Measurements from ENCODE around the gene SLC13A2. TPM values are rescaled to one million over a fixed set of nuclear protein-coding genes. Genes with fewer than 3 reads are reported as not detected.
A peak's percentile ranks its signal among the peaks of the same experiment; 100 is the strongest.

Gene SLC13A2
- total RNA-seq, 1 donor from 2014 or later = not detected

- Histone ChIP-seq H3K27ac (peak overlapping the region; percentile 67), H3K4me1 (peaks cover 43% of the 10 kb centered on the region)
Measured at GRCh38 chr17:28526381-28526780, 52.9 kb downstream of the SLC13A2 start.

GRCh38 chr17:28527181-28527681, 53.8 kb downstream of the SLC13A2 start:
- peaks cover 49% of the 10 kb centered on the region for H3K4me1 ChIP-seq
- DNase-seq (ENCODE audit: extremely low spot score in 2 of 2) = no peak
- H3K36me3 ChIP-seq = no peaks in the 10 kb centered on the region
- H3K27ac ChIP-seq = peak overlapping the region; percentile 45
- intact Hi-C loops (cut with DNase I) = no loop called here
- no peaks in the 10 kb centered on the region for H3K27me3 ChIP-seq
- no peaks in the 10 kb centered on the region for H3K9me3 ChIP-seq
- no peak overlapping the region for H3K4me3 ChIP-seq
- TF ChIP-seq POLR2A (IDR thresholded peaks at IDR 0.05) (no peak), POLR2AphosphoS5 (IDR thresholded peaks at IDR 0.05; ENCODE audit: insufficient read depth in 1 of 2, low read depth in 1 of 2) (no peak)
- TF ChIP-seq, protein P1, sequence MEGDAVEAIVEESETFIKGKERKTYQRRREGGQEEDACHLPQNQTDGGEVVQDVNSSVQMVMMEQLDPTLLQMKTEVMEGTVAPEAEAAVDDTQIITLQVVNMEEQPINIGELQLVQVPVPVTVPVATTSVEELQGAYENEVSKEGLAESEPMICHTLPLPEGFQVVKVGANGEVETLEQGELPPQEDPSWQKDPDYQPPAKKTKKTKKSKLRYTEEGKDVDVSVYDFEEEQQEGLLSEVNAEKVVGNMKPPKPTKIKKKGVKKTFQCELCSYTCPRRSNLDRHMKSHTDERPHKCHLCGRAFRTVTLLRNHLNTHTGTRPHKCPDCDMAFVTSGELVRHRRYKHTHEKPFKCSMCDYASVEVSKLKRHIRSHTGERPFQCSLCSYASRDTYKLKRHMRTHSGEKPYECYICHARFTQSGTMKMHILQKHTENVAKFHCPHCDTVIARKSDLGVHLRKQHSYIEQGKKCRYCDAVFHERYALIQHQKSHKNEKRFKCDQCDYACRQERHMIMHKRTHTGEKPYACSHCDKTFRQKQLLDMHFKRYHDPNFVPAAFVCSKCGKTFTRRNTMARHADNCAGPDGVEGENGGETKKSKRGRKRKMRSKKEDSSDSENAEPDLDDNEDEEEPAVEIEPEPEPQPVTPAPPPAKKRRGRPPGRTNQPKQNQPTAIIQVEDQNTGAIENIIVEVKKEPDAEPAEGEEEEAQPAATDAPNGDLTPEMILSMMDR (IDR thresholded peaks at IDR 0.05) = no peak

More at GRCh38 chr17:28526381-28526780, 52.9 kb downstream of the SLC13A2 start:
- DNase-seq (ENCODE audit: extremely low spot score in 2 of 2) = no peak
- H3K4me3 ChIP-seq = no peak overlapping the region
- TF ChIP-seq, protein P1 (IDR thresholded peaks at IDR 0.05) = no peak
- TF ChIP-seq POLR2AphosphoS5 (IDR thresholded peaks at IDR 0.05; ENCODE audit: insufficient read depth in 1 of 2, low read depth in 1 of 2) (no peak), POLR2A (IDR thresholded peaks at IDR 0.05) (no peak)
- no peaks in the 10 kb centered on the region for H3K36me3 ChIP-seq
- intact Hi-C loops (cut with DNase I) = no loop called here
- no peaks in the 10 kb centered on the region for H3K9me3 ChIP-seq
- H3K27me3 ChIP-seq = no peaks in the 10 kb centered on the region

GRCh38 chr17:28527859-28528258, 54.4 kb downstream of the SLC13A2 start:
- Histone ChIP-seq H3K4me1 (peaks cover 56% of the 10 kb centered on the region), H3K27ac (peak overlapping the region; percentile 45), H3K9me3 (no peaks in the 10 kb centered on the region), H3K27me3 (no peaks in the 10 kb centered on the region), H3K36me3 (no peaks in the 10 kb centered on the region), H3K4me3 (no peak overlapping the region)
- TF ChIP-seq, protein P1 (IDR thresholded peaks at IDR 0.05) = no peak
- peak; percentile 65 to 78 for TF ChIP-seq POLR2AphosphoS5 (IDR thresholded peaks at IDR 0.05; ENCODE audit: insufficient read depth in 1 of 2, low read depth in 1 of 2)
- no peak for DNase-seq (ENCODE audit: extremely low spot score in 2 of 2)
- intact Hi-C loops (cut with DNase I) = no loop called here

GRCh38 chr17:28528327-28529012, 55.0 kb downstream of the SLC13A2 start:
- peaks cover 58% of the 10 kb centered on the region for H3K4me1 ChIP-seq
- TF ChIP-seq POLR2AphosphoS5 (IDR thresholded peaks at IDR 0.05; ENCODE audit: insufficient read depth in 1 of 2, low read depth in 1 of 2) (no peak), POLR2A (IDR thresholded peaks at IDR 0.05) (no peak)
- TF ChIP-seq, protein P1 (IDR thresholded peaks at IDR 0.05) = no peak
- no peak overlapping the region for H3K27ac ChIP-seq

DNA sequence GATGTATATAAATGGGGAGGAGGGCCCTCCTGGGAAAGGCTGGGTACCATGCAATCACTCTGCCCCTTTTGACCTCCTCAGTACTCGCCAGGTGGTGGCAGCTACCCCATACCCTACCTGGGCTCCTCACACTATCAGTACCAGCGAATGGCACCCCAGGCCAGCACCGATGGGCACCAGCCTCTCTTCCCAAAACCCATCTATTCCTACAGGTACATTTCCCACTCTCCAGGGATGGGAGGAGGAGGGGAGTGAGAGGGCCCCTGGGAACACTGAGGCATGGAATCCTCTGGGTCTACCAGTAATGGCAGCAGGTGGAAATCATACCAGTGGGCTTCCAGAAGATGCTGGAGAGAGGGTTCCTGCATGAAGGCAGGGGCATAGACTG, 55.6 kb downstream of the SLC13A2 start:
- Histone ChIP-seq H3K4me3 (no peak overlapping the region), H3K27ac (no peak overlapping the region), H3K27me3 (no peaks in the 10 kb centered on the region), H3K9me3 (no peaks in the 10 kb centered on the region), H3K36me3 (no peaks in the 10 kb centered on the region), H3K4me1 (peaks cover 62% of the 10 kb centered on the region)
- no peak for DNase-seq (ENCODE audit: extremely low spot score in 2 of 2)
- intact Hi-C loops (cut with DNase I) = no loop called here
- TF ChIP-seq POLR2AphosphoS5 (IDR thresholded peaks at IDR 0.05; ENCODE audit: insufficient read depth in 1 of 2, low read depth in 1 of 2) (no peak), POLR2A (IDR thresholded peaks at IDR 0.05) (no peak)
- TF ChIP-seq, protein P1 (IDR thresholded peaks at IDR 0.05) = no peak

More at GRCh38 chr17:28528327-28529012, 55.0 kb downstream of the SLC13A2 start:
- Histone ChIP-seq H3K27me3 (no peaks in the 10 kb centered on the region), H3K9me3 (no peaks in the 10 kb centered on the region), H3K4me3 (no peak overlapping the region), H3K36me3 (no peaks in the 10 kb centered on the region)
- intact Hi-C loops (cut with DNase I) = no loop called here
- no peak for DNase-seq (ENCODE audit: extremely low spot score in 2 of 2)
